NCI-H526 (cell line): ENCODE data around the gene DYRK1A.

ENCODE experiments used
- DNase-seq, 2 experiments: peaks; one replicate each; lab custom pipeline; 2025; lab: John Stamatoyannopoulos, UW

DYRK1A gene

GRCh38 chr21:37385179-37385765 lies 18.7 kb downstream of the DYRK1A start:
- DNase-seq = no peak

DNA sequence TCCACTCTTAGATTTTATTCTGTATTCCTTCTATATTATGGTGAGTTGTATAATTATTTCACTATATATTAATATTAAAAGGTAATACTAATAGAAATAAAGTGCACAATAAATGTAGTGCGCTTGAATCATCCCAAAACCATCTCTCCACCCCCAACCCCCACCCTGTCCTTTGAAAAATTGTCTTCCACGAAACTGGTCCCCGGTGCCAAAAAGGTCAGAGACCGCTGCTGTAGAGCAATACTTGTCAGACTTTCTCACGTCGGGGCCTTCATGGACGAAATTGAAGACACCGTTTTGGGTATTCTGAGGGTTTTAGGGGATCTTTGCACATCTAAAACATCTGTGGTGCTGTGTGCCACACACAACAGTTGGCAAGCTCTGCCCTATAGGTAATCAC lies 19.6 kb downstream of the DYRK1A start:
- no peak for DNase-seq

- no peak for DNase-seq
Measured at GRCh38 chr21:37389456-37389855, 22.9 kb downstream of the DYRK1A start.

DNA sequence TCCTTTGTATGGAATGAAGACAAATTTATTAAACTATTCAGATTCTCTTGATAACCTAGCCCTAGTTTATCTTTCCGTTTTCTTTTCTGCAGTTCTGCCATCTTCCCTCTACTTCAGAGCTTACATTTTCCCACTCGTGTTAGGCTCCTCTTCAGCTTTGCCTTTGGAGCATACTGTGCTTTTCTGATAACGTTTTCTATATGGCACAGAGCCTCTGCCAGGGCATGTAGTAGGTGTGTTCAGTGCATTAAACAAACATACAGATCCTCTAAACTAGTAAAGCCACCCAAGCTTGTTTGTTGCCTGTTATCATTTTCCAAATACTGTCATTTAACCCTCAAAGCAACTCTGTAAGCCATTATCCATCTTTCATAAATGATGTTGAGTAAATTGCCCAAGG lies 25.1 kb downstream of the DYRK1A start:
- no peak for DNase-seq

DNA sequence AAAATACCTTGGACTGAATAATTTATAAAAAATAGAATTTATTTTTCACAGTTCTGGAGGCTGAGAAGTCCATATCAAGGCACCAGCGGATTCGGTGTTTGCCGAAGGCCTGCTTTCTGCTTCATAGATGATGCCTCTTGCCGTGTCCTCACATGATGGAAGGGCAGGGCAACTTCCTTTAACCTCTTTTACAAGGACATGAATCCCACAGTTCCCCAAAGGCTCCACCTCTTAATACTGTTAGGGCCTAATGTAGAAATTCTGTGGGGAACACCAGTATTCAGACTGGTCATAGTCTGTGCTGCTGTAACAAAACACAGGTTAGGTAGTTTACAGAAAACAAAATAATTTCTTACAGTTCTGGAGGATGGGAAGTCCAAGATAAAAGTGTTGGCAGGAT lies 25.9 kb downstream of the DYRK1A start:
- DNase-seq = no peak

DNA sequence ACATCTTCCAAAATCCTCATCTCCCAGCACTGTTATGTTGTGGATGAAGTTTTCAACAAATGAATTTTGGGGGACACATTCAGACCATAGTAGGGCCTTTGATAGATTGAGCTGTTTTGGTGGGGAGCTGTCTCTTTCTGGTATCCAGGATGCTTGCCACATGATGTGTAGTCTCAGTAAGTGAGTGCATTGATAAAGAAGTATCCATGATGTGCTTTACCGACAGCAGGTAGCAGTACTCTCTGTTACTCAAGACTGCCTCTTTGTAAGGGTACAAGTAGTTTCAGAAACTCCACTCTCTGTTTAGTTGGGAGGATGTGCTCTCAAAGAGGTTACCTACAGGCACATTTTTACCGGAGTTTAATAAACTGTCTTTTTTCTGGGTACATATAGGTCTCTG lies 26.5 kb downstream of the DYRK1A start:
- DNase-seq = no peak

- no peak for DNase-seq
Measured at GRCh38 chr21:37393786-37394185, 27.2 kb downstream of the DYRK1A start.

DNA sequence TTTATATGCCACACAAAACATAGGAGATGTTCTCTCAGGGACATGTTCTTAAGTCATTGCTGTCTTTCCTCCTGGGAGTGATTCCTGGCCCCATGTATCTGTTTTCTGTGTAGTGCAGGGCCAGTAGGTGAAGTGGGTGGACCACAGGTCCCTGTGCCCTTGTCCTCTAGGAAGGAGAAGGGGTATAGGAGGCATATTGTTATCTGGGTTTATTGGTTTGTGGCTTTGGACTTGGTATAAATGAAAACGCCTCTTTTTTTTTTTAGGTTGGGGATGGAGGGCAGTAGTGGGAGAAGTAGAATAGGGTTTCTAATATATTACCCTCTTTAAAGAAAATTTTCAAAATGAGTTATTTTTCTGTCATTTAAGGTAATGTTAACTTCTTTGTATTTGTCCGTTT lies 29.4 kb downstream of the DYRK1A start:
- DNase-seq = no peak

- DNase-seq = no peak
Measured at GRCh38 chr21:37396855-37397254, 30.3 kb downstream of the DYRK1A start.

- no peak for DNase-seq
Measured at GRCh38 chr21:37398697-37399096, 32.1 kb downstream of the DYRK1A start.

DNA sequence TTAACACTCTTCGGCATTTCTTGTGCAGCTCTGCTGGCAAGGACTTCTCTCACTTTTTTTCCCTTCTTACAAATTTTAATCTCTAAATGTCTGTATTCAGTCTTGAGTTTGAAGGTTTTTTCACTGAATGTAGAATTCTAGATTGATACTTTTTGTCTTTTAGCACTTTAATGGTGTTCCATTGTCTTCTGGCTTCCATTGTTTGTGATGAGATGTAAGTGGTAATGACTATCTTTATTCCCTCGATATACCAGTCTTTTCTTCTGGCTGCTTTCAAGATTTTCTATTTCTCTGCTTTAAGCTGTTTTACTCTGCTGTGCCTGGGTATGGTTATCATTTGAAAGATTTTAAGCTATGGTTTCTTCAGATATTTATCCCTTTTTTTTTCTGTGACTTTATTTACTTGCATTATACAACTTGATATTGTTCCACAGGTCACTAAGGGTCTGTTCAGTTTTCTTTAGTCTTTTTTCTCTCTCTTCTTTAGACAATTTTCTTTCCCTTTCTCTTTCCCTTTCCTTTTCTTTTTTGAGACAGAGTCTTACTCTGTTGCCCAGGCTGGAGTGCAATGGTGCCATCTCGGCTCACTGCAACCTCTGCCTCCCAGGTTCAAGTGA lies 35.8 kb downstream of the DYRK1A start:
- DNase-seq = no peak

- DNase-seq = no peak
Measured at GRCh38 chr21:37405629-37406028, 39.1 kb downstream of the DYRK1A start.

- no peak for DNase-seq
Measured at GRCh38 chr21:37407719-37408420, 41.3 kb downstream of the DYRK1A start.

GRCh38 chr21:37408464-37409193 lies 42.1 kb downstream of the DYRK1A start:
- no peak for DNase-seq

GRCh38 chr21:37410639-37411038 lies 44.1 kb downstream of the DYRK1A start:
- no peak for DNase-seq

DNA sequence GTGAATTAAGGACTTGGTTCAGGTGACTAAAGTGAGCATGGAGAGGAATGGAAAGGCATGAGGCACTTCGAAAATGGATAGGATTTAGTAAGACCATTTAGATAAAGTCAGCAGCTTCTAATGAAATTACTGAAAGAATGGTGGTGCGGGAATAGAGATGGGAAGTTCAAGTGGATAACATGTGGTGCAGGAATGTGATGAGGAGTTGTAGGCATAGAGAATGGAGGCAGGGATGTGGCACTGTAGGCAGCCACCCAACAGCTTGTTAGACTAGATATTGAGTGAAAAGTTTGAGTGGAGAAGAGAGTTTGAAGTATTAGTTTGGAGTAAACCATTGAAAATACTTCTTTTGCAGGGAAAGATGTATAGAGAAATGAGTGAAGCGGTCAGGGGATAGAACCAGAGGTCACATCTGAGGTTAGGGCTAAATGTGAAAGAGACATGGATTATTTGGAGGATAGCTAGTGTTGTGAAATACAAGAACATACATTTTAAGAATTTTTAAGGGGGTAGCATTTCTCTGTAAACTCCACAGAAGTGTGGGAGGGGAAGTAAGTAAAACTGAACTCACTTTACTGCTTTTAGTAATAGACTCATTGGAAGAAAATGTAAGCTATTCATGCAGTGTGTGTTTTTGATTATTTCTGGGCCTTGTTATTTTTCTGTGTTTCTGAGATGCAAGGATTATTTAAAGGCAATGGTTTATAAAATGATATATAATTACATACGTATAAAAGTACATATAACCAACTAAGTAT lies 46.2 kb downstream of the DYRK1A start:
- DNase-seq = no peak

GRCh38 chr21:37413553-37414291 lies 47.1 kb downstream of the DYRK1A start:
- DNase-seq = no peak

GRCh38 chr21:37414292-37415253 lies 48.0 kb downstream of the DYRK1A start:
- no peak for DNase-seq

DNA sequence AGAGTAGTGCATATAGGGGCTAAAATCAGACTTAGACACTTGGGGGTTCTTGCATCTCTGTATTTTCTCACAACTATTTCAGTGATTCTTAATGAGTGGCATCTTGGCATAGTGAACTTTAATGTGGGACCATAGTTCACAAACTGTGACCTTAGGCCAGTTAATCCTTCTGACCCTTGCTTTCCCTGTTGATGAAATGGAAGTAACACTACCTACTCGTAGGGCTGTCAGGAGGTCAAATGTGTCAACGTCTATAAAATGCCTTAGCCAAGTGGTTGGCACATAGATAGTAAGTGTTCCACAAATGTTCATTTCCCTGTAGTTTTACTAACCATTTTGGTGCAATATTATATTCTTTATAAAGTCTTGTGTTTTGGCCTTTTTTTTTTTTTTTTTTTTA lies 49.4 kb downstream of the DYRK1A start:
- no peak for DNase-seq

- DNase-seq = no peak
Measured at GRCh38 chr21:37416914-37417313, 50.3 kb downstream of the DYRK1A start.
